SK-N-SH (cell line): ENCODE data around the gene TDO2. TPM values are rescaled to one million over a fixed set of nuclear protein-coding genes. Genes with fewer than 3 reads are reported as not detected.

Source experiments
- CTCF ChIA-PET: fragments of 300-600, 350-600 bp; formaldehyde crosslinking; extraction: SDS; loops from one replicate; lab custom pipeline; 2021; lab: Yijun Ruan, JAX
- POLR2A ChIA-PET: fragments of 350-600 bp; sonication (Branson Sonifier 250); formaldehyde crosslinking; extraction: SDS; loops from one replicate; lab custom pipeline; 2020; ENCODE audit warnings: antibody characterized with exemption, inconsistent platforms; lab: Yijun Ruan, JAX
- DNase-seq: peaks from one replicate; pipeline ENCODE4 v3.0.0; 2012
- H2AFZ ChIP-seq: fragments of 200-600 bp; sonication (generic); 2 replicates; pipeline ENCODE4 v1.8.1; 2016; ENCODE audit warnings: antibody characterized with exemption, mild to moderate bottlenecking, low read depth
- H3F3A ChIP-seq: fragments of 200-600 bp; sonication (generic); replicated peaks from 2 replicates; pipeline ENCODE3; 2016; ENCODE audit warnings: antibody characterized with exemption, mild to moderate bottlenecking; ENCODE audit not compliant: insufficient read depth
- H3K27ac ChIP-seq, 2 experiments: fragments of 200-500 bp in 1 of 2; fragments of 200-600 bp in 1 of 2; sonication (Bioruptor generic) in 1 of 2; sonication (generic), shearing (Covaris generic) in 1 of 2; 2 replicates each; pipeline versions ENCODE4 v1.5.1 to v1.6.1; 2014 to 2016; ENCODE audit warnings: low read depth in 2 of 2, inconsistent platforms in 1 of 2, low read length in 1 of 2, mild to moderate bottlenecking in 1 of 2, mixed read lengths in 1 of 2
- H3K27me3 ChIP-seq: fragments of 200-600 bp; sonication (generic), shearing (Covaris generic); 2 replicates; pipeline ENCODE4 v1.6.1; 2016; ENCODE audit warnings: mixed run types; ENCODE audit not compliant: insufficient read depth
- H3K36me3 ChIP-seq, 2 experiments: fragments of 200-500 bp in 1 of 2; fragments of 200-600 bp in 1 of 2; sonication (Bioruptor generic) in 1 of 2; sonication (generic) in 1 of 2; replicated peaks in 1 of 2; 2 replicates each; pipeline versions ENCODE3 to v1.5.1; 2014 to 2016; ENCODE audit warnings: low read length in 1 of 2, mild to moderate bottlenecking in 1 of 2; ENCODE audit not compliant: insufficient read depth in 2 of 2, control insufficient read depth in 1 of 2
- H3K4me1 ChIP-seq, 2 experiments: fragments of 200-500 bp in 1 of 2; fragments of 200-600 bp in 1 of 2; sonication (Bioruptor generic) in 1 of 2; sonication (generic), shearing (Covaris generic) in 1 of 2; 2 replicates each; pipeline versions ENCODE4 v1.5.1 to v1.6.1; 2014 to 2016; ENCODE audit warnings: low read depth in 1 of 2, low read length in 1 of 2, mixed run types in 1 of 2; ENCODE audit not compliant: insufficient read depth in 2 of 2, control insufficient read depth in 1 of 2
- H3K4me2 ChIP-seq: fragments of 200-600 bp; sonication (generic), shearing (Covaris generic); 2 replicates; pipeline ENCODE4 v1.6.1; 2017; ENCODE audit warnings: mixed run types
- H3K4me3 ChIP-seq, 2 experiments: fragments of 200-500 bp in 1 of 2; fragments of 200-600 bp in 1 of 2; sonication (Bioruptor generic) in 1 of 2; sonication (generic), shearing (Covaris generic) in 1 of 2; 2 replicates each; pipeline versions ENCODE4 v1.5.1 to v1.8.1; 2014 to 2016; ENCODE audit warnings: low read depth in 2 of 2, inconsistent platforms in 1 of 2, low read length in 1 of 2, mild to moderate bottlenecking in 1 of 2, mixed read lengths in 1 of 2, moderate library complexity in 1 of 2
- H3K79me2 ChIP-seq: fragments of 200-600 bp; sonication (generic); 2 replicates; pipeline ENCODE4 v1.8.1; 2017; ENCODE audit warnings: mild to moderate bottlenecking; ENCODE audit not compliant: insufficient read depth
- H3K9ac ChIP-seq: fragments of 200-600 bp; sonication (generic); 2 replicates; pipeline ENCODE4 v1.6.1; 2017; ENCODE audit warnings: mixed run types
- H3K9me2 ChIP-seq: fragments of 200-600 bp; sonication (generic); 2 replicates; pipeline ENCODE4 v1.6.1; 2017; ENCODE audit warnings: mixed run types
- H3K9me3 ChIP-seq: fragments of 200-600 bp; sonication (generic); 2 replicates; pipeline ENCODE4 v1.6.1; 2017; ENCODE audit warnings: mixed run types, mild to moderate bottlenecking, moderate library complexity
- H4K20me1 ChIP-seq: fragments of 200-600 bp; sonication (generic); 2 replicates; pipeline ENCODE4 v1.6.1; 2017; ENCODE audit warnings: mild to moderate bottlenecking, mixed run types; ENCODE audit not compliant: insufficient read depth
- CHD2 ChIP-seq: fragments of 150-350 bp; IDR thresholded peaks from 2 replicates; pipeline ENCODE4 v1.6.1; 2018; ENCODE audit warnings: low read length; ENCODE audit not compliant: partially characterized antibody
- ELF1 ChIP-seq: IDR thresholded peaks from 2 replicates; pipeline ENCODE4 v1.4.0; 2012
- EP300 ChIP-seq, 2 experiments: IDR thresholded peaks; 2 replicates each; pipeline versions ENCODE4 v1.4.0 to v1.6.1; 2012; ENCODE audit warnings: borderline replicate concordance in 1 of 2, low read depth in 1 of 2, low read length in 1 of 2
- FOXM1 ChIP-seq: IDR thresholded peaks from 2 replicates; pipeline ENCODE4 v1.4.0; 2012; ENCODE audit warnings: low read depth, mild to moderate bottlenecking
- GATA2 ChIP-seq: sonication (generic); formaldehyde crosslinking; IDR thresholded peaks from 2 replicates; pipeline ENCODE4 v1.5.0; 2020; ENCODE audit warnings: mild to moderate bottlenecking, missing genetic modification reagents
- JUND ChIP-seq: IDR thresholded peaks from 2 replicates; pipeline ENCODE4 v1.4.0; 2012
- NRF1 ChIP-seq: IDR thresholded peaks from 2 replicates; pipeline ENCODE4 v1.6.1; 2012; ENCODE audit warnings: low read depth, mild to moderate bottlenecking, low read length
- SIN3A ChIP-seq: IDR thresholded peaks from 2 replicates; pipeline ENCODE4 v1.6.1; 2012; ENCODE audit warnings: low read depth, mild to moderate bottlenecking, low read length, moderate library complexity, borderline replicate concordance
- TAF1 ChIP-seq: IDR thresholded peaks from 2 replicates; pipeline ENCODE4 v1.6.1; 2012; ENCODE audit warnings: low read depth, mild to moderate bottlenecking, low read length, moderate library complexity, borderline replicate concordance
- TEAD4 ChIP-seq: IDR thresholded peaks from 2 replicates; pipeline ENCODE4 v1.4.0; 2012; ENCODE audit warnings: mild to moderate bottlenecking, borderline replicate concordance; ENCODE audit not compliant: insufficient read depth
- WGBS: methylation state at CpG from one replicate; pipeline ENCODE4 v1.1.6; 2017; ENCODE audit warnings: low lambda C conversion rate; 5-methylcytosine and 5-hydroxymethylcytosine counted together
- polyA plus RNA-seq, 3 experiments: library from polyadenylated mRNA; depleted of rRNA; stranded (reverse); fragments of >200 nt; gene quantifications; 2 replicates each; pipeline ENCODE4 v1.2.3, GENCODE V29; 2012
- TF ChIP-seq, protein P1 (sequence below): fragments of 150-350 bp; IDR thresholded peaks from 2 replicates; pipeline ENCODE4 v1.6.1; 2017; ENCODE audit warnings: antibody characterized with exemption, low read length, low read depth, borderline replicate concordance
- TF ChIP-seq, protein P2 (sequence below): fragments of 200-600 bp; sonication (generic); IDR thresholded peaks from 2 replicates; pipeline ENCODE4 v1.6.1; 2017; ENCODE audit warnings: antibody characterized with exemption, mild to moderate bottlenecking, moderate library complexity
- TF ChIP-seq, protein P3 (sequence below): IDR thresholded peaks from 2 replicates; pipeline ENCODE4; 2012

The TDO2 gene
- polyA plus RNA-seq, 1 of the 3 experiments (the other 2 are of a cell fraction) = not detected

DNA sequence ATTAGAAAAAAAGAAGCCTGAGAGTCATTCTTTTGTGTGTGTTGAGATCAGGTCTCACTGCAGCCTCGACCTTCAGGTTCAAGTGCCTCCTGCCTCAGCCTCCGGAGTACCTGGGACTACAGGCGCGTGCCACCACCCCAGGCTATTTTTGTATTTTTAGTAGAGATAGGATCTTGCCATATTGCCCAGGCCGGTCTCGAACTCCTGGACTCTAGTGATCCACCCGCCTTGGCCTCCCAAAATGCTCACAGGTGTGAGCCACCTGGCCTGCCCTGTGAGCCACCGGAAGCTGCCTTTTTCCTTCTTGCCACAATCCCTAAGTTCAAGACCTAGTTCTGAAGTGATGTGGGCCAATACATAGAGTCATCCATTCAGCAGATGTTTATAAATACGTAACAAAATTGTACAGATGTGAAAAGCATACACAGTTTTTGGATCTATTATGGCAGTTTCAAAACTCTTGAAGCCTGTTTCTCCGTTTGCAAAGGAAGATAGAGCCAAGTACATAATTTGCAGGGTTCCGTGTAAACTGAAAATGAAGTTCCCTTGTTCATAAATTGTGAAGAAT lies 50.7 kb downstream of the TDO2 start (continued):
- no peak for TF ChIP-seq TEAD4

DNA sequence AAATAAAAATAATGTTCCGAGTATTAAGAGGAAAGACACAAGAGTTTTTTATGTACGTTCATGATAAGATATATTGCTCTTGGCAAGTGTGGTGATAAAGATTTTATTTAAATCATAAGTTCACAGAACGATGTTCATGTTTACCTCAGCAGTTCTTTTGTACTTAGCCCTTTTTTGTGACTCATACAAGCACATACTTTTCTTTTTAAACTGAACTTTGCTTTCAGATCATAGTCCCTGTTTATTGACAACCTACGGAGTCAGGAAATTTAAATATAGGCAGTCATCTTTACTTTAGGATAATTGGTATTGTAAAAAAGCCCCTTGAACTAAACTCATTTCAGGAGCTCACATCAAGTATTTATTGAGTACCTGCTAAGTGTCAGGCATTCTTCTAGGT lies 51.4 kb downstream of the TDO2 start:
- no peaks in the 10 kb centered on the region for H3K27me3 ChIP-seq
- ChIA-PET CTCF (no interaction called here), POLR2A (no interaction called here)
- H3K79me2 ChIP-seq = no peaks in the 10 kb centered on the region
- no peak overlapping the region for H3K4me3 ChIP-seq
- no peaks in the 10 kb centered on the region for H3K9me2 ChIP-seq
- H3K4me2 ChIP-seq = no peak overlapping the region
- peaks cover 0 to 5% of the 10 kb centered on the region in 2 experiments; a peak in 2 of 4 replicates for H3K4me1 ChIP-seq
- peaks cover 4% of the 10 kb centered on the region for H3F3A ChIP-seq
- TF ChIP-seq, protein P1, sequence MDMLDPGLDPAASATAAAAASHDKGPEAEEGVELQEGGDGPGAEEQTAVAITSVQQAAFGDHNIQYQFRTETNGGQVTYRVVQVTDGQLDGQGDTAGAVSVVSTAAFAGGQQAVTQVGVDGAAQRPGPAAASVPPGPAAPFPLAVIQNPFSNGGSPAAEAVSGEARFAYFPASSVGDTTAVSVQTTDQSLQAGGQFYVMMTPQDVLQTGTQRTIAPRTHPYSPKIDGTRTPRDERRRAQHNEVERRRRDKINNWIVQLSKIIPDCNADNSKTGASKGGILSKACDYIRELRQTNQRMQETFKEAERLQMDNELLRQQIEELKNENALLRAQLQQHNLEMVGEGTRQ = no peak
- TF ChIP-seq FOXM1 (no peak), ELF1 (no peak), TEAD4 (no peak), NRF1 (no peak), EP300 (IDR thresholded peaks at IDR 0.05; ENCODE audit: borderline replicate concordance in 1 of 2, low read depth in 1 of 2, low read length in 1 of 2) (no peak), CHD2 (no peak), TAF1 (no peak), SIN3A (no peak), JUND (no peak), GATA2 (no peak)
- TF ChIP-seq, protein P2, sequence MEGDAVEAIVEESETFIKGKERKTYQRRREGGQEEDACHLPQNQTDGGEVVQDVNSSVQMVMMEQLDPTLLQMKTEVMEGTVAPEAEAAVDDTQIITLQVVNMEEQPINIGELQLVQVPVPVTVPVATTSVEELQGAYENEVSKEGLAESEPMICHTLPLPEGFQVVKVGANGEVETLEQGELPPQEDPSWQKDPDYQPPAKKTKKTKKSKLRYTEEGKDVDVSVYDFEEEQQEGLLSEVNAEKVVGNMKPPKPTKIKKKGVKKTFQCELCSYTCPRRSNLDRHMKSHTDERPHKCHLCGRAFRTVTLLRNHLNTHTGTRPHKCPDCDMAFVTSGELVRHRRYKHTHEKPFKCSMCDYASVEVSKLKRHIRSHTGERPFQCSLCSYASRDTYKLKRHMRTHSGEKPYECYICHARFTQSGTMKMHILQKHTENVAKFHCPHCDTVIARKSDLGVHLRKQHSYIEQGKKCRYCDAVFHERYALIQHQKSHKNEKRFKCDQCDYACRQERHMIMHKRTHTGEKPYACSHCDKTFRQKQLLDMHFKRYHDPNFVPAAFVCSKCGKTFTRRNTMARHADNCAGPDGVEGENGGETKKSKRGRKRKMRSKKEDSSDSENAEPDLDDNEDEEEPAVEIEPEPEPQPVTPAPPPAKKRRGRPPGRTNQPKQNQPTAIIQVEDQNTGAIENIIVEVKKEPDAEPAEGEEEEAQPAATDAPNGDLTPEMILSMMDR = no peak
- TF ChIP-seq, protein P3, sequence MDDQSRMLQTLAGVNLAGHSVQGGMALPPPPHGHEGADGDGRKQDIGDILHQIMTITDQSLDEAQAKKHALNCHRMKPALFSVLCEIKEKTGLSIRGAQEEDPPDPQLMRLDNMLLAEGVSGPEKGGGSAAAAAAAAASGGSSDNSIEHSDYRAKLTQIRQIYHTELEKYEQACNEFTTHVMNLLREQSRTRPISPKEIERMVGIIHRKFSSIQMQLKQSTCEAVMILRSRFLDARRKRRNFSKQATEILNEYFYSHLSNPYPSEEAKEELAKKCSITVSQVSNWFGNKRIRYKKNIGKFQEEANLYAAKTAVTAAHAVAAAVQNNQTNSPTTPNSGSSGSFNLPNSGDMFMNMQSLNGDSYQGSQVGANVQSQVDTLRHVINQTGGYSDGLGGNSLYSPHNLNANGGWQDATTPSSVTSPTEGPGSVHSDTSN = no peak
- TF ChIP-seq, all 33 proteins: peak for 0
- no peak overlapping the region for H3K27ac ChIP-seq
- H3K9ac ChIP-seq = no peak overlapping the region
- 94% methylated on average over 4 of the region's 4 CpGs for WGBS
- H2AFZ ChIP-seq = no peak overlapping the region
- no peaks in the 10 kb centered on the region for H4K20me1 ChIP-seq
- DNase-seq = no peak
- H3K9me3 ChIP-seq = no peaks in the 10 kb centered on the region
- no peaks in the 10 kb centered on the region for H3K36me3 ChIP-seq
